ENCODE data around the gene GLT1D1.

- TF ChIP-seq EP300 (IDR thresholded peaks at IDR 0.05; ENCODE audit: borderline replicate concordance) (no peak), FOXM1 (IDR thresholded peaks at IDR 0.05; ENCODE audit: borderline replicate concordance, low read depth) (no peak), MAX (IDR thresholded peaks at IDR 0.05) (no peak), NFIC (IDR thresholded peaks at IDR 0.05) (no peak), CEBPB (IDR thresholded peaks at IDR 0.05) (no peak), TEAD4 (IDR thresholded peaks at IDR 0.05) (no peak), YY1 (IDR thresholded peaks at IDR 0.05; ENCODE audit: low read depth) (no peak), TCF12 (IDR thresholded peaks at IDR 0.05; ENCODE audit: low read depth) (no peak)
- TF ChIP-seq, protein P1, sequence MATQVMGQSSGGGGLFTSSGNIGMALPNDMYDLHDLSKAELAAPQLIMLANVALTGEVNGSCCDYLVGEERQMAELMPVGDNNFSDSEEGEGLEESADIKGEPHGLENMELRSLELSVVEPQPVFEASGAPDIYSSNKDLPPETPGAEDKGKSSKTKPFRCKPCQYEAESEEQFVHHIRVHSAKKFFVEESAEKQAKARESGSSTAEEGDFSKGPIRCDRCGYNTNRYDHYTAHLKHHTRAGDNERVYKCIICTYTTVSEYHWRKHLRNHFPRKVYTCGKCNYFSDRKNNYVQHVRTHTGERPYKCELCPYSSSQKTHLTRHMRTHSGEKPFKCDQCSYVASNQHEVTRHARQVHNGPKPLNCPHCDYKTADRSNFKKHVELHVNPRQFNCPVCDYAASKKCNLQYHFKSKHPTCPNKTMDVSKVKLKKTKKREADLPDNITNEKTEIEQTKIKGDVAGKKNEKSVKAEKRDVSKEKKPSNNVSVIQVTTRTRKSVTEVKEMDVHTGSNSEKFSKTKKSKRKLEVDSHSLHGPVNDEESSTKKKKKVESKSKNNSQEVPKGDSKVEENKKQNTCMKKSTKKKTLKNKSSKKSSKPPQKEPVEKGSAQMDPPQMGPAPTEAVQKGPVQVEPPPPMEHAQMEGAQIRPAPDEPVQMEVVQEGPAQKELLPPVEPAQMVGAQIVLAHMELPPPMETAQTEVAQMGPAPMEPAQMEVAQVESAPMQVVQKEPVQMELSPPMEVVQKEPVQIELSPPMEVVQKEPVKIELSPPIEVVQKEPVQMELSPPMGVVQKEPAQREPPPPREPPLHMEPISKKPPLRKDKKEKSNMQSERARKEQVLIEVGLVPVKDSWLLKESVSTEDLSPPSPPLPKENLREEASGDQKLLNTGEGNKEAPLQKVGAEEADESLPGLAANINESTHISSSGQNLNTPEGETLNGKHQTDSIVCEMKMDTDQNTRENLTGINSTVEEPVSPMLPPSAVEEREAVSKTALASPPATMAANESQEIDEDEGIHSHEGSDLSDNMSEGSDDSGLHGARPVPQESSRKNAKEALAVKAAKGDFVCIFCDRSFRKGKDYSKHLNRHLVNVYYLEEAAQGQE (IDR thresholded peaks at IDR 0.05; ENCODE audit: low read depth), result no peak
These were observed 33.0 kb upstream of the GLT1D1 start for GRCh38 chr12:128820253-128820652.
